HFFc6 (cell line): Measurements from ENCODE around the gene MOGAT3. TPM values are rescaled to one million over a fixed set of nuclear protein-coding genes. Genes with fewer than 3 reads are reported as not detected.
"Not testable (repeated sequence)": the region's sequence is repeated elsewhere in the genome, so short reads cannot be mapped to it uniquely, and the experiment has no call there.

ENCODE experiments used
- DNase-seq: peaks from one replicate; pipeline ENCODE4 v3.0.0-alpha.2; 2018
- H3K27ac Mint-ChIP-seq: 2 replicates; pipeline ENCODE4 v1.8.0; 2020; ENCODE audit warnings: mild to moderate bottlenecking, mixed read lengths
- H3K27me3 Mint-ChIP-seq: 2 replicates; pipeline ENCODE4 v1.8.0; 2021; ENCODE audit warnings: mild to moderate bottlenecking, moderate library complexity, mixed read lengths; ENCODE audit not compliant: insufficient read depth
- H3K36me3 Mint-ChIP-seq: 2 replicates; pipeline ENCODE4 v1.8.0; 2021; ENCODE audit warnings: low read depth, mixed read lengths
- H3K4me1 Mint-ChIP-seq: 2 replicates; pipeline ENCODE4 v1.8.0; 2020; ENCODE audit warnings: low read depth, mixed read lengths
- H3K4me3 Mint-ChIP-seq: 2 replicates; pipeline ENCODE4 v1.8.0; 2020; ENCODE audit warnings: mild to moderate bottlenecking, moderate library complexity, mixed read lengths
- H3K9me3 Mint-ChIP-seq: 2 replicates; pipeline ENCODE4 v1.8.0; 2020; ENCODE audit warnings: mild to moderate bottlenecking, mixed read lengths
- CTCF ChIP-seq: fragments of 200-600 bp; sonication (generic); IDR thresholded peaks from 2 replicates; pipeline ENCODE4 v1.5.0; 2021; ENCODE audit warnings: antibody characterized with exemption, mild to moderate bottlenecking
- total RNA-seq, 6 experiments: library from RNA; stranded (reverse); fragmentation: NEBNext Ultra II Directional; extraction: Animal tissue kit (Norgen Biotek cat#: 25700); gene quantifications; 2 replicates in 1 of 6; 3 replicates in 5 of 6; pipeline ENCODE4 v1.2.3, GENCODE V29; 2021

Gene MOGAT3
- total RNA-seq, 6 experiments from 2014 or later = not detected

GRCh38 chr7:101207459-101207858 is 6.6 kb upstream of the MOGAT3 start:
- Mint-ChIP-seq H3K4me3 (no peak overlapping the region), H3K36me3 (peaks cover 4% of the 10 kb centered on the region; the same call in 1 of the 2 replicates), H3K9me3 (no peaks in the 10 kb centered on the region), H3K4me1 (no peaks in the 10 kb centered on the region), H3K27me3 (no peaks in the 10 kb centered on the region; the same call in 1 of the 2 replicates), H3K27ac (no peak overlapping the region)
- no peak for DNase-seq
- TF ChIP-seq CTCF = no peak

- peaks cover 4% of the 10 kb centered on the region for H3K27me3 Mint-ChIP-seq
- no peak overlapping the region for H3K27ac Mint-ChIP-seq
- no peak for TF ChIP-seq CTCF
- no peak overlapping the region for H3K4me3 Mint-ChIP-seq
- peaks cover 4% of the 10 kb centered on the region; the same call in 1 of the 2 replicates for H3K36me3 Mint-ChIP-seq
- DNase-seq = no peak
- H3K9me3 Mint-ChIP-seq = no peaks in the 10 kb centered on the region
- no peaks in the 10 kb centered on the region for H3K4me1 Mint-ChIP-seq
Measured at GRCh38 chr7:101206665-101207042, 5.8 kb upstream of the MOGAT3 start.

- Mint-ChIP-seq H3K27me3 (peaks cover 7% of the 10 kb centered on the region), H3K4me3 (no peak overlapping the region), H3K36me3 (peaks cover 4% of the 10 kb centered on the region; the same call in 1 of the 2 replicates), H3K4me1 (no peaks in the 10 kb centered on the region), H3K27ac (no peak overlapping the region), H3K9me3 (no peaks in the 10 kb centered on the region)
- no peak for TF ChIP-seq CTCF
- no peak for DNase-seq
Measured at GRCh38 chr7:101205901-101206664, 5.2 kb upstream of the MOGAT3 start.

GRCh38 chr7:101203740-101204738 is 3.2 kb upstream of the MOGAT3 start:
- not testable (repeated sequence) for DNase-seq, H3K27ac Mint-ChIP-seq, H3K4me1 Mint-ChIP-seq, H3K36me3 Mint-ChIP-seq, H3K4me3 Mint-ChIP-seq, H3K9me3 Mint-ChIP-seq
- peaks cover 18% of the 10 kb centered on the region for H3K27me3 Mint-ChIP-seq

GRCh38 chr7:101202603-101202918 is 1.7 kb upstream of the MOGAT3 start:
- no peak overlapping the region for H3K27ac Mint-ChIP-seq
- H3K4me1 Mint-ChIP-seq = no peaks in the 10 kb centered on the region
- no peaks in the 10 kb centered on the region for H3K36me3 Mint-ChIP-seq
- peaks cover 18% of the 10 kb centered on the region for H3K27me3 Mint-ChIP-seq
- H3K4me3 Mint-ChIP-seq = no peak overlapping the region
- DNase-seq = no peak
- TF ChIP-seq CTCF = no peak
- H3K9me3 Mint-ChIP-seq = no peaks in the 10 kb centered on the region
